SK-N-MC (cell line): ENCODE results near the gene NPEPL1.
"Not testable (repeated sequence)": the region's sequence is repeated elsewhere in the genome, so short reads cannot be mapped to it uniquely, and the experiment has no call there.

Experiments used
- DNase-seq: peaks from one replicate; pipeline ENCODE4 v3.0.0-alpha.2; 2011; ENCODE audit warnings: low read depth, low spot score
- H3K27ac ChIP-seq: fragments of 200-600 bp; sonication (generic); 2 replicates; pipeline ENCODE4 v1.5.1; 2016; ENCODE audit warnings: mixed run types
- H3K36me3 ChIP-seq: fragments of 200-600 bp; sonication (generic); 2 replicates; pipeline ENCODE4 v1.6.1; 2017; ENCODE audit warnings: antibody characterized with exemption, low read length, mixed read lengths; ENCODE audit not compliant: insufficient read depth
- H3K4me3 ChIP-seq: fragments of 200-600 bp; sonication (generic); 2 replicates; pipeline ENCODE4 v1.5.1; 2016
- H3K9ac ChIP-seq: fragments of 200-600 bp; sonication (generic); 2 replicates; pipeline ENCODE4 v1.8.0; 2017; ENCODE audit warnings: mixed run types, mixed read lengths; ENCODE audit not compliant: insufficient read length
- H3K9me3 ChIP-seq: fragments of 200-600 bp; sonication (generic); 2 replicates; pipeline ENCODE4 v1.6.1; 2017; ENCODE audit warnings: low read depth, mild to moderate bottlenecking, antibody characterized with exemption, low read length, moderate library complexity, mixed read lengths
- EZH2 ChIP-seq: fragments of 200-600 bp; sonication (generic); IDR thresholded peaks from one replicate; pipeline ENCODE4 v1.6.1; 2017; ENCODE audit warnings: antibody characterized with exemption
- FOXP2 ChIP-seq: optimal IDR thresholded peaks from 2 replicates; pipeline ENCODE3; 2011; ENCODE audit warnings: mild to moderate bottlenecking, moderate library complexity; ENCODE audit not compliant: insufficient read depth; ENCODE audit errors: extremely low read length, control extremely low read depth
- POLR2AphosphoS5 ChIP-seq: IDR thresholded peaks from 2 replicates; pipeline ENCODE4 v1.6.1; 2012; ENCODE audit warnings: mild to moderate bottlenecking, low read depth, low read length, borderline replicate concordance

Gene NPEPL1

GRCh38 chr20:58755062-58755697 lies 62.6 kb downstream of the NPEPL1 start:
- H3K9ac ChIP-seq = no peak overlapping the region
- DNase-seq = no peak
- TF ChIP-seq FOXP2 (no peak), POLR2AphosphoS5 (no peak), EZH2 (no peak)
- H3K4me3 ChIP-seq = no peak overlapping the region
- H3K36me3 ChIP-seq = no peaks in the 10 kb centered on the region
- H3K9me3 ChIP-seq = no peaks in the 10 kb centered on the region
- H3K27ac ChIP-seq = no peak overlapping the region

DNA sequence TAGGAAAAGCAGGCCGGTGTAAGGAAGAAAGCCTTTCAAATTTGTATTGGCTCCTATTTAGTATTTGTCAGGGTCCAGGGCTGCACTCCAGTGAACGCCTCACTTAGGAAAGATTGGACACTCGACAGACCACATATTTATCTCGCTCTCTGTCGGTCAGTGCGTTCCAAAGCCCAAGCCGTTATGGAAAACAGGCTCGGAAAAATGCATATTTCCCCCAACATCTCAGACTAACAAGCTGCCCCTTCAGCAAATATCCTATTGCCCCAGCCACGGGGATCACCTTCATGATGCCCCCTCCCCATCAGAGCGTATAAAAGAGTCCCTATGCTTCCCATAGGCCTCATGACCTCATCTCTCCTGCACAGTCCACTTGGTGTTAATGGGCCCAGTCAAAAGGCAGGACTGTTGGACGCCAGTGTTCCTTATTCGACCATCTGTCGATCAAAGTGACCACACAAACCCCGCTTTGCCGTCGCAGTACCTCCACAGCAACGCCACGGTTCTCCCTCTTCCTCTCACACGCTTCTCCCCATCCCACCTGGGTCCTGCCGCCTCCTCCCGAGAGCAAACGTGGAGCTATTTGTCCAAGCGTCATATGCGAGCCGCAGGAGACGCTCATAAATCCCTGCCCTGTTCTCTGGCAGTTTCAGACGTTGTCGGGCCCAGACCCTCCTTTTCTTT lies 63.3 kb downstream of the NPEPL1 start:
- TF ChIP-seq EZH2 = no peak
- DNase-seq = no peak
- Histone ChIP-seq H3K36me3 (no peaks in the 10 kb centered on the region), H3K27ac (no peak overlapping the region), H3K4me3 (no peak overlapping the region), H3K9me3 (no peaks in the 10 kb centered on the region), H3K9ac (no peak overlapping the region)

- Histone ChIP-seq H3K9ac (no peak overlapping the region), H3K9me3 (no peaks in the 10 kb centered on the region), H3K4me3 (no peak overlapping the region), H3K27ac (no peak overlapping the region), H3K36me3 (no peaks in the 10 kb centered on the region)
- DNase-seq = no peak
- TF ChIP-seq POLR2AphosphoS5 = no peak
- no peak for TF ChIP-seq EZH2
- TF ChIP-seq FOXP2 = no peak
These were observed 63.8 kb downstream of the NPEPL1 start for GRCh38 chr20:58756450-58756775.

GRCh38 chr20:58757647-58758046 lies 65.0 kb downstream of the NPEPL1 start:
- not testable (repeated sequence) for H3K36me3 ChIP-seq, H3K9me3 ChIP-seq, H3K27ac ChIP-seq, H3K4me3 ChIP-seq, DNase-seq, H3K9ac ChIP-seq

- Histone ChIP-seq H3K9ac (no peak overlapping the region), H3K9me3 (no peaks in the 10 kb centered on the region), H3K36me3 (no peaks in the 10 kb centered on the region), H3K4me3 (no peak overlapping the region), H3K27ac (no peak overlapping the region)
- no peak for DNase-seq
- no peak for TF ChIP-seq POLR2AphosphoS5
- no peak for TF ChIP-seq EZH2
- TF ChIP-seq FOXP2 = no peak
These were observed 67.3 kb downstream of the NPEPL1 start for GRCh38 chr20:58759947-58760346.

GRCh38 chr20:58760856-58761255 lies 68.3 kb downstream of the NPEPL1 start:
- TF ChIP-seq EZH2 = no peak
- TF ChIP-seq FOXP2 = no peak
- TF ChIP-seq POLR2AphosphoS5 = no peak
- Histone ChIP-seq H3K9ac (no peak overlapping the region), H3K27ac (no peak overlapping the region), H3K9me3 (no peaks in the 10 kb centered on the region), H3K4me3 (no peak overlapping the region), H3K36me3 (no peaks in the 10 kb centered on the region)
- DNase-seq = no peak

DNA sequence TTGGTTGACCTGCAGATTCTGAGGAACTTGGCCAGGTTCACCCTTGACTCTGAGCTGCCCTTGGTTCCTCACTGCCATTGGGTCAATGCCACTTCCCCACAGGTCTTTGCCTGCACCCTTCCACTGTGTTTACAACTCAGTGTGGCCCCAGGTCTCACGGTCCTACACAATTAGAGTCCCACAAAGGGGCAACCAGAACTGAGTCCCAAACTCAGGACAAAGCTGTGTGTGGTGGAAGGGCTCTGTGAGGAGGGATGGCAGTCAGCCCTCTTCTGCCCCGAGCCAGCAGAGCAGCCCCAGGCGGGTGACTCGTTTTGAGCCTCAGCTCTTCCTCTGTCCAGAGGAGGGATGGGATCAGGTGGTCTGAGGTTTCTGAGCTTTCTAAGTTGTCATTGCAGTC lies 69.5 kb downstream of the NPEPL1 start:
- no peak overlapping the region for H3K4me3 ChIP-seq
- H3K9ac ChIP-seq = no peak overlapping the region
- no peaks in the 10 kb centered on the region for H3K9me3 ChIP-seq
- no peaks in the 10 kb centered on the region for H3K36me3 ChIP-seq
- DNase-seq = no peak
- TF ChIP-seq POLR2AphosphoS5 = no peak
- TF ChIP-seq FOXP2 = no peak
- no peak for TF ChIP-seq EZH2
- H3K27ac ChIP-seq = no peak overlapping the region

DNA sequence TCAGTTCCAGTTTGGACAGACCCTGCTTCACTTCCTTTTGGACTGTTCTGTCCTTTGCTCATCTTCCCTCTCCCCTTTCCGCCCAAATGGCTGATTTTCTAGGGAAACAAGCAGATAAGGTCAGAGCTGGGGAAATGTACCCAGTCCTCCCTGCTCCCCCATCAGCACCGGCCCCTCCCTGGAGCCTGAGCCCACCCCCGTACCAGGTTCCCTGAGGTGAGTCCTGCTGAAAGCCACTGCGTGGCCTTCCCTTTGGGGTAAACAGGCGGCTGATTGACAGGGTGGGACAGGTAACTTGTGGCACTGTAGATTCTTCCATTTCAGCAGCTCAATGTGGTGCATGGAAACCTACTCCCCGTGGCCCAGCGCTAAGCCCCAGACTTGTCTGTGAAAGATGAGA lies 70.5 kb downstream of the NPEPL1 start:
- Histone ChIP-seq H3K4me3 (no peak overlapping the region), H3K27ac (no peak overlapping the region), H3K36me3 (no peaks in the 10 kb centered on the region), H3K9ac (no peak overlapping the region), H3K9me3 (no peaks in the 10 kb centered on the region)
- no peak for TF ChIP-seq POLR2AphosphoS5
- no peak for TF ChIP-seq FOXP2
- TF ChIP-seq EZH2 = no peak
- DNase-seq = no peak
